Endothelial cell of hepatic sinusoid (primary cell): ENCODE results near the gene APELA.
"Not testable (repeated sequence)": the region's sequence is repeated elsewhere in the genome, so short reads cannot be mapped to it uniquely, and the experiment has no call there.

Source experiments
- in situ Hi-C: cut with HindIII; loops from 2 replicates; pipeline ENCODE4 v1.10.0; 2017; ENCODE audit warnings: low sequenced_read_pairs

Gene APELA, protein sequence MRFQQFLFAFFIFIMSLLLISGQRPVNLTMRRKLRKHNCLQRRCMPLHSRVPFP

DNA sequence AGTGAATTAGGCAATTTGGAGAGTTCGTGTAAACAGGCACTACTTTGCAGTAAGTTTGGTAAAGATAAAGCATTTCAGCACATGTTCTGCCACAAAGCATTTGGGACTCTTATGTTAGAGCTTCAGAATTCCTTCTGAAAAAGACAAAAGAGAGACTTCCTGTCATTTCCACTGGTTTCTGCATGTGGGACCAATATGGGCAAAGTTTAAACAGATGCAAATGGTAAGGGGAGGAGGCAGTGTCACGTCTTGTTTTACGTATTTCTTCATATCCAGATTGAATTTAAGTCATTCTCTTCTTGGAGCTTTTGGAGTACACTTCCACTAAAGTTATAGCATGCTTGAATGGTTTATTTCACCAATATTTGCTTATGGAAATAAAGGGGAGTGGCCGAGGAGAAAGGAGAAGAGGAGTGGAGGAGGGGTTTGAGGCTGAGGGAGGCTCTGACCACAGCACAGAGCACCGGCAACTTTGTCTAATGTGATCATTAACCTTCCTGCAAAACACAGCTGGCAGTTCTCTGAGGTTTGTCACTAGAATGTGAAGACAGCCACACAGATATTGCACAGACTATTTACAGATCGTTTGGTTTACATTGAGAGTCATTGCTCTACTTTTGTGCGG lies at the start of gene APELA:
TSS of gene APELA (plus strand) at position 479 of the 625 bp plus-strand sequence. CDS start 154 bp downstream, outside the sequence.
- in situ Hi-C loops, result no loop called here

DNA sequence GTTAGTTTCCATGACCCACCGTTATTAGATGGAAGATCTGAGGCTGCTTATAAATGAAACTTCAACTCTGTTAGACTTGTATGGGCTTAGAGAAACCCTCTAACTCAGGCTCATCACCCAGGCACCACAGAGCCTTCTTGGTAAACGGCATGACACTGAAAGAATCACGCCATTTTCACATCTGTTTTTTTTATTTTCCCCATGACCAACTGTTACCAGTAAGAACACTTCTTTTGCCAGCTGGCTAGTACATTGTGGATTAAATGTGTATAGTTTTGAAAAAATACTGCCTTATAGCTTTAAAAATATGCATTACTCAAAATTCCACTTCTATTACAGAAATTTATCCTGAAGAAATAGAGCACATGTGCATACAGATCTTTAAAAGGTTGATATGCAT lies 48.0 kb upstream of the APELA start:
- in situ Hi-C loops, result no loop called here

DNA sequence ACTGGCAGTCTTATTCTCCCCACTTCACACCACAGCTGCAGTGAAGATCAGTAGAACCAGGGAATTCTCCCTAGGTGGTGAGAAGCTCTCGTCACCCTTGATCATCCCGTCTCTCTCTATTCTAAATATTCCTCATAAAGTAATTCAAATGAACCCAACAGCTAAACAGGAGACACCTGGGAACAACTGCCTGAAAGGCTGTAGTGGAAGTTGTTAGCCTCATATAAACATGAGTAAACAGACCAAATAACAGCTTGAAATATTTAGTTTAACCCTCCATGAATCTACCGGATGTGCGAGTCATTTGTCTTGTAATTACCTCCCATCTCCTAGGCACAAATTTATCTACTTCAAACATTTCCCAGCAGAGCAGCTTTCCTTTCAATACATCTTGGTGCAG lies 30.4 kb upstream of the APELA start:
- in situ Hi-C loops, result no loop called here

DNA sequence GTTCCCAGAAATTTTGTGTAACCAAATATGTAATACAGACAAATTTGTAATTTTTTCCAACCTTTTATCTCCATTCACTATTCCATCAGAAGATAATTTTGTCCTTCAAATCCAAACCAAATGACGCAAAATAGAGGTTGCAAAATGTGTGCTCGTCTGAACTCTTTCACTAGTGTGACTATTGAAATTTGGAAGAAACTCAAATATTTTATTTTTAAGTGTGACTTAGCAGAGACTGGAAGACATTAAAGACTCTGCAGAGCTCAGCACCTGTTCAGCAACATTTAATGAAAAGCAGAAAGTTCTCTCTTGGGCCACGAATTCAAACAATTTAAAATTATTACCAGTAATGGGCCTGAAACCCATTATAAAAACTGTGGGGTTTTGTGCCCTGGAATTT lies 30.0 kb upstream of the APELA start:
- in situ Hi-C loops, result no loop called here

DNA sequence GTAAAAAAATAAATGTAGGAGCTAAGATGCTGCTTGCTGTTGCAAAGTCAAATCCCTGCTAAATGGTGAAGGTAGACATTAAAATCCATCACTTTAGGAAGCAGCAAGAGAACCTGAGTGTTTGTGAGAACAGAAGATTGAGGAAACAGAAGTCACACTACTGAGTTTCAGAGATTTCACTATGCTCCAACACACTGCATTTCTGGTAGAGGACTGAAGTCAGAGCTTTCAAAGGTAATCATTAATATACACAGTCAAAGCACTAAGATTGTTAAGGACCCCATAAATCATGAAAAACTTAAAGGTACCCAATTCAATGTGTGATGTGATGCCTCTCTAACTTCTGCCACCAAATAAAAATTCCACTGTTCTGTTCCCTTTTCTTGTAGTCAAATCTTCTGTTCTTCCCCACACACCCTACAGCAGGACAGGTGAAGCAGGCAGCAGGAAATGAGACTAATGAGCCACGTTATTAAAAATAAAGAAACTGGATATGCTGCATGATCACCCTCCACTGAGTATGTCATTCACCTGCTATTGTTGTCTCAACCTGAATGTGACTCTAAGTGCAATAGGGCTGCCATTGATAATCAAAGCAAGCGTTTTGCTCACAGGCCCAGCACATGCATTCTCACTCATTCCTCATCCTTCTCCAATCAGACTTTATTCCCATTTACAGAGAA lies 28.9 kb upstream of the APELA start:
- in situ Hi-C loops, result no loop called here

DNA sequence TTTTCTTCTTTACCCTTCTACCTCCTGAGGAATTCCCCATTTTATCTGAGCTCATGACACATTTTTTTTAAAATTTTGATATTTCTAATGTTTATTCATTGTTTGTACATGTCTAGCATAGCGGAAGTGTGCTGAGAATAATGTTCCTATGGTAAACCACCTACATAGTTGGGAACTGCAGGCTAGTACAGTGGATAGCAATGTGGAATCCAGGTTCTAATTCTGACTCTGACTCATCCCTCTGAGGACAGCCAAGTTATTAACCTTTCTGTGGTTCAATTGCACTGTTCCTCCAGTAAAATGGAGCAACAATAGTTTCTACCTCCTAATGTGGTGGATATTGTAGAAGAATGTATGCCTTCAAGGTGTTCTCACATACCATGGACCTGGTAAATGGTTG lies 20.6 kb upstream of the APELA start:
- in situ Hi-C loops, result no loop called here

DNA sequence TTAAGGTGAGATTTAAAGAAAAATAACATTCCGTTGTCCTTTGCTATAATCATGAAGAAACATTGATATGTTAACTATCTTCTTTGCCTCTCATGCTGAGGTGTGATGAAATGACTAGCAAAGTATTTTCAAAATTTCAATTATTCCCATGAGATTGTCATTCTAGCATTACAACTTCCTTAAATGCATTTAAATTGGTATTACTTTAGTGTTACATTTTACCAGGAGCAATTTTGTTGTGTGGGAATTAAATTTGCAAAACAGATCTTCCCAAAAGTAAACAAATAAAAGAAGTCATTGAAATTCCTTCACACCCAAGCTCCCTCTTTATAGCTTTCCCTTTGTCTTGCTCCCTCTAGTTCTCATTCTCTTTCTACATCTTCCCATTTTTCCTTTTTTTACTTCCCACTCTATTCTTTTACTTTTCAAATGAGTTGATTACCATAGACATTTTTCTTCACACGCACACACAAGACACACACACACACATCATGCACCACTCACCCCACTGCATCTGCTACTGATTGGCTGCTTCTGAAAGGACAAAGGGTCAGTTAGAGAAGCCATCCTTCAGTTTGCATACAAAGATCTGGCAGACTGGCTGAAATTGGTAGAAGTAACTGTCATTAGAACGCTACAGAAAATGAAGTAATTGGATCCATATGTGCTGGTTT lies 10.0 kb upstream of the APELA start:
- in situ Hi-C loops, result no loop called here

DNA sequence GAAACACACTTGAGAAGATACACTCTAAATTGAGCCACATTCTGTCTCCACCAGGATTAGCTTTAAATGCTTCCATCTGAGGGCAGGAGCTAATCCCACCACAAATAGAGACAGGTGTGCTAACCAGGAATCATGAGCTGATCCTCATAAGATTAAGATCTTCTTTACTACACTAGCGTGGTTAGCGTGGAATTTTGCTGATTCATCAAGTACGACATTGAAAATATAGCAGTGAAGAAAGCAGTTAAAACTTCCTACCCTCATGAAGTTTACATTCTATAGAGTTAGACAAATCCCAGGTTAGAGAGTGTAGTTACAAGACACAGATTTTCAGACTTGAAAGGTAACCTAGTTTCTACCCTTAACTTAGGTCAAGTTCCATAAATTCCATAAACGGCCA lies 5.3 kb upstream of the APELA start:
- in situ Hi-C loops, result no loop called here

DNA sequence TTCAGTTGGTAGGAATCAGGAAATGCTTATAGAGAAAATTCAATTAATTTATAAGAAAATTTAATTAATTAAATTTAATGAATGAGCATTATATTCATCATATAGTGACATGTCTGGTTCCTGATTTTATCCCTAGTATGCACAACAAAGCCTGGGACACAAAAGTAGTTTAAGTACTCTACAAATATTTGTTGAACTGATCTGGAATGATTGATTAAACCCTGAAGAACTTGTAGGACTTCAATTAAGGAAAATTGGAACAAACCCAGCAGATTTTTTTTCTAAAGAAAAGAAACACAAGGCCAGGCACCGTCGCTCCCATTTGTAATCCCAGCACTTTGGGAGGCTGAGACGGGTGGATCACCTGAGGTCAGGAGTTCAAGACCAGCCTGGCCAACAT lies 4.5 kb upstream of the APELA start:
- in situ Hi-C loops, result no loop called here

DNA sequence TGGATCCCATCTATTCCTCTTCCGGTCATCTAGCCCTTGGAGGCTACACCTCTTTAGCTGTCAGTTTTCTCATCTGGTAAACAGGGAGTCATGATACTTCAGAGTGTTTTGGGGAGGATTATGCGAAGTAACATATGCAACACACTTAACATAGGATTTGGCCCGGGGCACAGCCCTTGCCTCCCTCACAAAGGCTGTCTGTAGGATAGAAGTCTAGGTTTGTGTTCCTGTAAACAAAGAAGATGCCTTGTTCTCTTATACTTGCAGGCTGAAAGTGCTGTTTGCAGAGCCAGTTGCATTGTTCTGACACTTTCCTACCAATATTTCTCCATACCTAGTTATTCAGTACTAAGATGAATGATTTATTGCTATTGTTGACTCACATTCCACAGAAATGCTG lies 2.2 kb upstream of the APELA start:
- in situ Hi-C loops, result no loop called here

DNA sequence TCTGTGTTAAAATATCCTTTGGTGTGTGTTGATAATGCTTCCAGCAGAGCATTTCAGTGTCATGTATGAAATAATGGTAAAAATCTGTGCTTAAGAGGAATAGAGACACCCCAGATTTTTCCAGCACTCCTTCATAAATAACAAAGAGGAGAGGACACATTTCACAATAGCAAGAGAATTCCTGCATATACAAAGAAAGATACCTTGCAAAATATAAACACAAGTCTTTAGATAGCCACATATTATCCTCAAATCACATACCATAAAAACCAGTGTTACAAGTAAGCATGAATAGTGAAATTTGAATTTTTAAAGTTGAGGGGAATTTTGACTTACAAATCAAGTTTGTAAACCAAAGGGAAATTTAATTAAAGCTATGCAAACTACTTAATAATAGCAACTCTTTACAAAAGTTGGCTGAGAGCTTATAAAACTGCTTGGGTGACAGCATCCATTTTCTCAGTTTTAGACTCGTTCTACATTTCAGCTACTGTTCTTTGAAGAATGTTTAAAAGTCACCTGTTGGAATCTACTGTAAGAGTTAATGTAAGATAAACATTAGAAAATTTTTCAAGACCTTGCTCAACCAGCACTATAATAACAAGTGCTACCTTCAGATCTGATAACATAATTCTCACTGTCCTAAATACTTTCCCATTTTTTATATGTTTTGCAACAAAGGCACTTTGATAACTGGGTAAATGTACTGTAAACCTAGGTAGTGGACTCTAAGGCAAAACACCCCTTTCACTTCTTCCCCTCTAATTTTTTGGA lies 3.7 kb downstream of the APELA start:
- in situ Hi-C loops, result no loop called here

DNA sequence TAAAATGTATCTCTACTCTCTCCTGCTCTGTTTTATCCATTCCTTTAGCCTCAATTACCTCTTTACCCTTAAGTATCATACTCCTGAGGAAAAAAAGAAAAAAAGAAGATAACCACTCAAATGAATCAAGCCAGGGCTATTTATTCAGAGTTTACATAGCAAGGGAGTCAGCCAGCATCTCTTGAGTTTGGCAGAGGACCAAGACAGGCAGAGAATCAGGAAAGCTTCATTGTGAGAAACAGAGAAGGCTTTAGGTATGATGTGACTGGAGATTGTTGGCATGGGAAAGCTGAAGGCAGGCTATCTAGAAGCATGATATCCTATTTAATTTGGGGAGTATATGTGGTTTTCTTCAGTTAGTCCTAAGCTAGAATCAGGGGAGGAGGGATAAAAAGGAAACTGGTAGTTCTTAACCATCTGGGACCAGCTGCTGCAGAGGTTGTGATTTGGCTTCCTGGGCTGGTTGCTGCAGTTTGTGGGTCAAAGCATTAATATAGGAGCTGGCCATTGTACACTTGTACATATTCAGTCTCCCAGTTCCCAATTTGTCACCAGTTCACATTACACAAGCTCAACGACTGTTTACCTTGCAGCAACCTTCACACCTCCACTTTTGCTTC lies 11.2 kb downstream of the APELA start:
- in situ Hi-C loops, result no loop called here

DNA sequence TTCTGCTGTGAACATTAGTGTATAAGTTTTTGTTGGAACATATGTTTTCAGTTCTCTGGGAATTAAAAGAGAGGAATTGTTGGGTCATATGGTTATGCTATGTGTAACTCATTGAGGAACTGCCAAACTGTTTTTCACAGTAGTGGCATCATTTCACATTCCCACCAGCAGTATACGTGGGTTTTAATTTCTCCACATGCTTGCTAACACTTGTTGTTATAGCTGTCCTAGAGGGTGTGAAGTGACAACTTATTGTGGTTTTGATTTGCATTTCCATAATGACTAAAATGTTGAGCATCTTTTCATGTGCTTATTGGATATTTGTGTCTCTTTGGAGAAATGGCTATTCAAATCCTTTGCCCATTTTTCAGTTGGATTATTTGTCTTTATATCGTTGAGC lies 13.7 kb downstream of the APELA start:
- in situ Hi-C loops, result no loop called here

DNA sequence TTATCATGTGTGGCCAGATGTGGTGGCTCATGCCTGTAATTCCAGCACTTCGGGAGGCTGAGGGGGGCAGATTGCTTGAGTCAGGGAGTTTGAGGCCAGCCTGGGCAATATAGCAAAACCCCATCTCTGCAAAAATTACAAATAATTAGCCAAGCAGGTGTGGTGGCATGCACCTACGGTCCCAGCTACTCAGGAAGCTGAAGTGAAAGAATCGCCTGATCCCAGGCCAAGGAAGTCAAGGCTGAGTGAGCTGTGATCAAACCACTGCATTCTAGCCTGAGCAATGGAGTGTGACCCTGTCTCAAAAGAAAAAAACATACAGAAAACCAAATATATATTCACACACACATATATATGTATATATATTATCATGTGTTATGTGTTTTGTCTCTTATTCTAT lies 15.0 kb downstream of the APELA start:
- in situ Hi-C loops, result no loop called here

DNA sequence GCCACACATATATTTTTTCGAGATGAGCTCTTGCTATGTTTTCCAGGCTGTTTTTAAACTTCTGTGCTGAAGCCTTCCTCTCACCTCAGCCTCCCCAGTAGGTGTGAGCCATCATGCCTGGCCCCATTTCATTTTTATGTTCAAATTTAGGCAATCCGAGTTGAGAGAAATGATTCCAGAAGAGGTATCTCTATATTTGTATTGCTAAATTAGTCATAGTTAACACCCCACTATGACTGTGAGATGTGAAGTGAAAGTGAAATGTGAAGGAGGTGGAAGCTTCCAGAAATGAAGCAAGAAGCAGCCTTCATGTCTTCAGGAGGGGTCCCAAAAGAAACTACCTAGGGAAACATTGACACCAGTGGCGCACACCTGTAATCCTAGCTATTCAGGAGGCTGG lies 17.7 kb downstream of the APELA start:
- in situ Hi-C loops, result no loop called here

DNA sequence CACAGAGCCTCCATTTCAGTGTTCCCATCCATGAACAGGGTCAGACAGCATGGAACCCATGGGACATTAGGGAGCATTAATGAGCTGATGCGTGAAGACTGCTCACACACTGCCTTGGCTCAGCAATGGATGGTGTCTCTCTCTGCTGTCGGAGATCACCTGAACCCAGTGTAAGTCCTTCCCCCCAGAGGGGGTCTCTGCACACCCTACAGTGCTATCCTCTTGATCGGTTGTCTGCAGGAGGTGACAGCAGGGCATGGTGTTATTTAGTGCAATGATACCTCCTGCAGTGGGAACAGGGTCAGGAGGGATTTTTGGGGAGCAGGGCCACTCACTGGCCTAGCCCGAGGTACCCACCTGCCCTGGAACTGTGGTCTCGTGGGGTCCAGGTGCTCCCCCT lies 25.6 kb downstream of the APELA start:
- in situ Hi-C loops, result no loop called here

DNA sequence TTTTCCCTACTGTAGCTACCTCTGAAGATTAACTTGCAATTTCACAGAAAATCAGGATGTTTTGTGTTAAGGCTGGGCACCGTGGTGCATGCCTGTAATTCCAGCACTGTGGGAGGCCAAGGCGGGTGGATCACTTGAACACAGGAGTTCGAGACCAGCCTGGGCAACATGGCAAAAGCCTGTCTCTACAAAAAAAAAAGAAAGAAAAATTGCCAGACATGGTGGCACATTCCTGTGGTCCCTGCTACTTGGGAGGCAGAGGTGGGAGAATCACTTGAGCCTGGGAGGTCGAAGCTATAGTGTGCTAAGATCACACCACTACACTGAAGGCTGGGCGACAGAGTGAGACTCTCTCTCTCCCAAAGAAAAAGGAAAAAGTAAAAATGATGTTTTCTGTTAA lies 27.4 kb downstream of the APELA start:
- in situ Hi-C loops, result no loop called here

DNA sequence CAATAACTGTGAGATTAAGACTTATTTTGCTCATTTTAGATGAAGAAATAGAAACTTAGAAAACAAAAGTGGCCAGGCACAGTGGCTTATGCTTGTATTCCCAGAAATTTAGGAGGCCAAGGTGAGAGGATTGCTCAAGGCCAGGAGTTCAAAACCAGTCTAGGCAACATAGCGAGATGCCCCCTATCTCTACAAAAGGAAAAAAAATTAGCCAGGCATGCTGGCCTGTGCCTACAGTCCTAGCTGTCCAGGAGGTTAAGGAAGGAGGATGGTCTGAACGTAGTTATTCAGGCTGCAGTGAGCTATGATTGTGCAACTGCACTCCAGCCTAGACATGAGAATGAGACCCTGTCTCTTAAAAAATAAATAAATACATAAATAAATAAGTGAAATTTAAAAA lies 28.0 kb downstream of the APELA start:
- in situ Hi-C loops, result no loop called here

DNA sequence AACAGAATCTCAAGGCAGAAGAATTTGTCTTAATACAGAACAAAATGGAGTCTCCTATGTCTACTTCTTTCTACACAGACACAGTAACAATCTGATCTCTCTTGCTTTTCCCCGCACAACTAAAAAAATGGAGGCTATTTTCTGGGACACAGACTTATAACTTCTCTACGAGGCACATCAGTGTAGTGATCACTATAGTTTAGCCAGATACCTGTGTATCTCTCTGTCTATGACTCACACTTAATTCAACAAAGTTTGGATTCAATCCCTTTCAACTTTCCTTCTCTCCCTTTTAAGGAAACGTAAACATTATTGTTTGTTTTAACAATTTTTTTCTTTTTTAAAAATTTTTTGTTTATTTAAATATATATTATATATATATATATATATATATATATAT lies 29.4 kb downstream of the APELA start:
- in situ Hi-C loops, result no loop called here

DNA sequence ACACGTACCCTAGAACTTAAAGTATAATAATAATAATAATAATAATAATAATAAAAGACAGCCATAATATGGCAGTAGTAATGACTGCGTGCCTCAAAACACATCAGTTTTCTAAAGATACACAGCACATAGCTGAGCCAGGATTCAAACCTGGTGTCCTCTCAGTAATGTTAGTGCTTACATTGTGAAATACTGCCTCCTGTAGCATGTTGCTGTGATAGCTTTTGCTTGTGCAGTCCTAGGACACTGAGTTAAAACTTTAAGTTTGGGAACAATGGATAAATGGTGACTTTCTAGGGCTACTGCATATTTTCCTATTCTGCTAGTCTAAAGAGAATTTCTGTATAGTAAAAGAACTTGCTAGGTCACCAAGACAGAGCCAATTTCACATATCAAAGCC lies 36.5 kb downstream of the APELA start:
- in situ Hi-C loops, result not testable (repeated sequence)

DNA sequence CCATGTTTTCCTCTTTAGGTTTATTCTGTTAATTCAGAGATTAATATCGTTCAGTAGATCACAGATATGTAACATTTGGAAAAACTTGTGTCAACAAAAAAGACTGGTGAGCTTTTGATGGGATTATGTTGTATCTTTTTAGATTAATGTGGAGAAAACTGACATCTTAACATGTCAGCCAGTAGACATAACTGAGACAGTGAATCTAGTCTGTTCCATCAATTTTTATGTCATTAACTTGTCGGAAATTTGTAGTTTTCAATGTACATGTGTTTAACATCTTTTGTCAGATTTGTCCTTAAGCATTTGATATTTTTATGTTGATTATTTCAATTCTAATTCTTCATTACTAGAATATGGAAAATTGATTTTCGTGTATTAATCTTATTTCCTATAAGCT lies 42.0 kb downstream of the APELA start:
- in situ Hi-C loops, result no loop called here
